HG03108 (cell line): ENCODE data around the gene STARD4.

Experiments
- ATAC-seq: cut with Tn5 transposase; IDR thresholded peaks from one replicate; pipeline ENCODE4 v1.9.1; 2021; ENCODE audit warnings: moderate library complexity; ENCODE audit not compliant: unreplicated experiment

The STARD4 gene

GRCh38 chr5:111472579-111472978, 39.8 kb downstream of the STARD4 start:
- ATAC-seq = no peak

- no peak for ATAC-seq
These were observed 40.2 kb downstream of the STARD4 start for GRCh38 chr5:111472096-111472495.

- no peak for ATAC-seq
These were observed 42.4 kb downstream of the STARD4 start for GRCh38 chr5:111469903-111470302.

- no peak for ATAC-seq
These were observed 42.9 kb downstream of the STARD4 start for GRCh38 chr5:111469293-111469896.

GRCh38 chr5:111463311-111463710, 49.0 kb downstream of the STARD4 start:
- no peak for ATAC-seq

- ATAC-seq = no peak
These were observed 50.4 kb downstream of the STARD4 start for GRCh38 chr5:111461934-111462333.

- ATAC-seq = no peak
These were observed 51.1 kb downstream of the STARD4 start for GRCh38 chr5:111461255-111461671.

GRCh38 chr5:111454776-111455175, 57.6 kb downstream of the STARD4 start:
- ATAC-seq = no peak

GRCh38 chr5:111454198-111454622, 58.1 kb downstream of the STARD4 start:
- no peak for ATAC-seq

GRCh38 chr5:111453747-111454146, 58.6 kb downstream of the STARD4 start:
- ATAC-seq = no peak

GRCh38 chr5:111453295-111453694, 59.0 kb downstream of the STARD4 start:
- ATAC-seq = no peak

- no peak for ATAC-seq
These were observed 64.5 kb downstream of the STARD4 start for GRCh38 chr5:111447822-111448221.

GRCh38 chr5:111447099-111447498, 65.2 kb downstream of the STARD4 start:
- ATAC-seq = no peak
